Hematopoietic multipotent progenitor cell treated with erythropoietin and hydrocortisone succinate and interleukin-3 and kit ligand, for 15 days (in vitro differentiated cells): ENCODE results near the gene GRIA1.

Source experiments
- DNase-seq: peaks from one replicate; pipeline ENCODE4 v3.0.0-alpha.2; 2015; ENCODE audit warnings: low spot score

The GRIA1 gene

GRCh38 chr5:153613144-153613543, 122.7 kb downstream of the GRIA1 start:
- DNase-seq, result no peak

GRCh38 chr5:153613672-153614071, 123.2 kb downstream of the GRIA1 start:
- no peak for DNase-seq

- no peak for DNase-seq
Measured at GRCh38 chr5:153617190-153617589, 126.7 kb downstream of the GRIA1 start.

- DNase-seq, result no peak
Measured at GRCh38 chr5:153618307-153618706, 127.8 kb downstream of the GRIA1 start.

GRCh38 chr5:153618867-153619266, 128.4 kb downstream of the GRIA1 start:
- no peak for DNase-seq

GRCh38 chr5:153619771-153620170, 129.3 kb downstream of the GRIA1 start:
- DNase-seq, result no peak

GRCh38 chr5:153623124-153623523, 132.7 kb downstream of the GRIA1 start:
- no peak for DNase-seq

GRCh38 chr5:153623751-153624450, 133.4 kb downstream of the GRIA1 start:
- DNase-seq, result no peak

GRCh38 chr5:153624451-153624765, 133.9 kb downstream of the GRIA1 start:
- no peak for DNase-seq

GRCh38 chr5:153625826-153626354, 135.4 kb downstream of the GRIA1 start:
- no peak for DNase-seq

- no peak for DNase-seq
Measured at GRCh38 chr5:153626836-153627235, 136.4 kb downstream of the GRIA1 start.

GRCh38 chr5:153629027-153629895, 138.8 kb downstream of the GRIA1 start:
- no peak for DNase-seq

- DNase-seq, result no peak
Measured at GRCh38 chr5:153630546-153630945, 140.1 kb downstream of the GRIA1 start.

- DNase-seq, result no peak
Measured at GRCh38 chr5:153632748-153633290, 142.3 kb downstream of the GRIA1 start.

- no peak for DNase-seq
Measured at GRCh38 chr5:153636670-153637451, 146.4 kb downstream of the GRIA1 start.

- DNase-seq, result no peak
Measured at GRCh38 chr5:153640293-153640692, 149.8 kb downstream of the GRIA1 start.

GRCh38 chr5:153641183-153641688, 150.8 kb downstream of the GRIA1 start:
- DNase-seq, result no peak

GRCh38 chr5:153654504-153655200, 164.2 kb downstream of the GRIA1 start:
- DNase-seq, result no peak

- no peak for DNase-seq
Measured at GRCh38 chr5:153655201-153655510, 164.7 kb downstream of the GRIA1 start.

GRCh38 chr5:153658149-153658548, 167.7 kb downstream of the GRIA1 start:
- DNase-seq, result no peak

GRCh38 chr5:153658606-153659005, 168.1 kb downstream of the GRIA1 start:
- DNase-seq, result no peak
